Measurements from ENCODE around the gene AOX1. TPM values are rescaled to one million over a fixed set of nuclear protein-coding genes. Genes with fewer than 3 reads are reported as not detected.

Gene AOX1
- total and polyA plus RNA-seq, 2 of the 8 experiments (the other 6 are each of a cell fraction or from before 2014, with no cell fraction given), result 5.6 to 8.3 TPM

DNA sequence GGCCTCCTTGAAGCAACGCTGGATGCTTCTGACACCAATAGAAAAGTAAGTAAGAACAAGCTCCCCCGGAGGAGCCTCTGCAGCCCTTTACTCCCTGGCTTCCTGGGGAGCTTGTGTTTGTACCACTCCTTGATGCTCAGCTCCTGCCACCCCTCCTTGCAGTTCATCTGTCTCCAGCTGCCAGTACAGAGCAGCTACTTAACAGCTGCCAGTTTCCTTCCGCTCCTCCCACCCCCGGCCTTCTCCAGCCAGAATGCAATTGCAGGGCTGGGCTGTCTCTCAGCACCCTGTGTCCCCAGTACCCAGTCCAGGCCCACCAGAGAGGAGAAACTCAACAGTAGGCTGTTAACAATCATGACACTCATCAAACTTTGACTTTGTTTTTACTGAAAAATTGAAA is 109.4 kb downstream of the AOX1 start (continued):
- TF ChIP-seq SP1 (IDR thresholded peaks at IDR 0.05; ENCODE audit: low read depth, low read length) (no peak), KDM4A (IDR thresholded peaks at IDR 0.05; ENCODE audit: low read depth, low read length, severe bottlenecking) (no peak), CREB1 (IDR thresholded peaks at IDR 0.05) (no peak)
